ENCODE measurements around the gene PTPN14. TPM values are rescaled to one million over a fixed set of nuclear protein-coding genes. Genes with fewer than 3 reads are reported as not detected.

PTPN14 gene
- total RNA-seq, 1 donor from 2014 or later, result 46.9 TPM

- DNase-seq, result no peak
These were observed 16.9 kb upstream of the PTPN14 start for GRCh38 chr1:214568328-214568727.

GRCh38 chr1:214567481-214567980 lies 16.1 kb upstream of the PTPN14 start:
- no peak for DNase-seq

DNA sequence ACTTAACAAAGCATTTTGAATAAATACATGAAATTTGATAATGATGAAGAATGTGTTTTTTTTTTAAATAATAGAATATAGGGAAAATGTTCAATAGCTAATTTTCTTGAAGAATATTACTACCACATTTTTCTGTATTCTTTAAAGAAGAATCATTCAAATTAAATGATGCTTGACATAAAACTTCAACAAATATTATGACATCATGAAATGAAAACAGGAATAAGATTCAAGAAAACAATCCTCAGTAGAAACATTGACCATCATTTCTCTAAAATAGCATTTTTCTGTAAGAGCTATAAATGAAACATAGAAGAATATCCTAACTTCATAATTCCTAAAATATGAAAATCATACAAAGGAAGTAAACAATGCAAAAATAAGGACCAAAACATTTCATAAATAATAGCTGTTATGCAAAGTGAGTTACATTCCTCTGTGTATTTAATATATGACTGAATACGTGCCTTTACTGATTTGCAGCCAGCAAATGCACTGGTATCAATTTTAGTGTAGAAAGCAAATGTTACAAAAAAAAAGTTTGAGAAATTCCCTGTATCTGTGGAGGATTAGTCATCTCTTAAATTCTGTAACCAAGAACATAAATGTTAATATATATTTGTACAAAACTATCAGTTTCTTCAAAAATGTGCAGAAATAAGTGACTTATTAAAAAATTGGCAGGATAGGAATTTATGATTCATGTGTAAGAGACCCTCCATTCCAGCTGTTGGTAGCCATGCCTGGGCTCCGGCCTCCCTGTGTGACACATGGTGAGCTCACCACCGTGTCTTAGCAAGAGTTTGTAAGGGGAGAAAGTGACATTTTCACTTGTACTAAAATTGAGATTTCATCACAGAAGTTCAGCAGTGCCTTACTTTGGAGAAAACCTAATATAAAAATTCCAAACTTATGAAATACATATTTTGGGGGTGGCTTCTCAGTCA lies 15.0 kb upstream of the PTPN14 start:
- no peak for DNase-seq

DNA sequence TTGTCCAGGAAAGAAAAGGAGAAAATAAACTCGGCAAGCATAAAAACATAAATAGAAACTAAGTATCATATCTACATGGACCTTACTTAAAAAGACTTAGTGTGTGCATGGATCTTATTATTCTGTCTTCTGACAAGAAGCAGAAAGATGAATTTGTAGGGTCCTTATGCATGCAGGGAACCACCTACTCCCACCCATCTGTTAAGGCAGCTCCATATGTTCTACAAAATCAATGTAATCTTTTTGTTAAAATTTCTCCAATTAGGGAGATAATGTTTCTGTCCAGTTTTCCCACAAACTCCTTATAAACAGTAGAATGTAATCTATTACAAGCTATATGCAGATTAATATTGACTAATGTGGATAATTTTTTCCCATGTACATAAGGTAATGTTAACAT lies 13.9 kb upstream of the PTPN14 start:
- DNase-seq, result no peak

- DNase-seq, result no peak
These were observed 12.5 kb upstream of the PTPN14 start for GRCh38 chr1:214563881-214564280.

GRCh38 chr1:214557952-214558735 lies 6.7 kb upstream of the PTPN14 start:
- DNase-seq, result no peak

- no peak for DNase-seq
These were observed 1.8 kb upstream of the PTPN14 start for GRCh38 chr1:214553142-214553710.

GRCh38 chr1:214552174-214552608 lies 789 bp upstream of the PTPN14 start:
- peak; percentile 74 for DNase-seq

DNA sequence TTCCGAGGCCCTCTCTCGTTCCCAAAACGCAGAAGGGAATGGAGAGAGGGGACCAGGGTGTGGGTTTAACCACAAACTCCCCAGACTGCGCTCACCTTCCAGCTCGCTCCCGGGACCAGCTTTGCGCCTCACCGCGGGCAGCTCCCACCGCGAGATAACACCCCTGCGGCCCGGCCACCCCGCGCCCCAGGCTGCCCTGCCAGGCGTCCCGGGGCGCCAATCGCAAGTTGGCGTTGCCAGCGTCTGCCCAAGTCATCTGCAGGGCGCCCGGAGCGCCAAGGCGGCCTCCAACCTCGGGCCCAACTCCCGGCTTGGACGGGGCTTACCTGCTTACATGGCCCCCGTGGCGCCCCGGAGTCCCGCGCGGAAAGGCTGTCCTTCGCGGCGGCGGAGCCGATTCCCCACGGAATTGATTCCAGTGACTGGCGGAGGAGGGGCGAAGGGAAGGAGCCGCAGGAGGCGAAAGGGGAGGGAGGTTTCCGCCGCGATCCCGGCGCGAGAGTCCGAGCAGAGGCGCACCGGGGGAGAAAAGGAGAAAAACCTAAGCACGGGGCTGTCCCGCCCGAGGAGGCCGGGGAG lies 456 bp downstream of the PTPN14 start:
- no peak for DNase-seq

DNA sequence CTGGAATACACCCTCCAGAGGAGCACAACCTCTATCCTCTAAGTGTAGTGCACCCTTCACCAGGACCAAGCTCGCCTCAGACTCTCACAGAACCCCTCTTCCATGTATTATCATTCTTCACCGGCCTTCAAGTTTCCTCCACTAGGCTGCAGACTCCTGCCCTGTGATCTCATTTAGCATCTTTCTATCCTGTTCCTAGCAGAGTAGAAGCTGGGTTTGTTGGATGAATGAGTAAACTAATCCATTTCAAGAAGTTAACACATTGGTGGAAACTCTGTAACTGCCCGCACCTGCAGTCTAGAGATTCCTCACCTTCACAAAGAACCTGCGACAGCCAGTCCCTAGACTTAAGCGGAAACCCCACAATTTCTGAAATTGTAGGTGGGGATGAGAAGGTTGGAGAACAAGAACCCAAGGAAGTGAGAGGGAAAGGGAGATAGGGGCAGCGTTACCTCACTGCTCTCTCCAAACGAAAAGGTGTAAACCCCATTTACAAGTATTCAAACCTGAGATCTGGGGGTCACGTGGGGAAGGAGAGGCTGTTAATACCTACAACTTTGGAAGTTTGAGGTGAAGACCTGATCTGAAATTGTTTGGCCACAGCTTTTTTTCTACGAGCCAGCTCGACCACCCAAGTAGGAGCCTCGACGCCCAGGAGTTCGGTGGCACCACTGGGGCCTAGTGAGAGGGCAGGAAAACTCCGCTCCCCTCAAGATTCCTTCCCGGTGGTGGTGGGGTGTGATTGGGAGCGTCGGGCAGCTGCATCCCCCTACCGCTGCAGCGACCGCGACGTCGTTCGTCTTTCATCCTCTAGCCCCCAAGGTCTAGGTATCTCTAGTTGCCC lies 1.2 kb downstream of the PTPN14 start:
- DNase-seq, result peak; percentile 35

DNA sequence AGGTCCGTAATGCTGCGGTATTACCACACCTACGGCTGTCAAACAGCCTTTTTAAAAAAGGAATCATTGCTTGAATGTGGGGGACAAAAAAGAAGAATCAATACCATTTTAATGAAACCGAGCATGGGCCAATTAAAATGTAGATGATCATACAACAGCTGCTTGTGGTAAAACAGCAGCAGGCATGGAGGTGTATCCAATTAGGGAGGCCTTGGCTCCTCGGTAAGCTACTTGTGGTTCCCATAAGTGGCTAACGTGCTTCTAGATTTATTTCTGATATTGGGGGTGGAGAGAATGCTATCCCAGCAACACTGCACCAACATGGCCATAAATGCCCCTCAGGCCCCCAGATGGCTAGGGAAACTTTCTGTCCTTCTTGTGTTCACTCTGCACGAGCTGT lies 1.8 kb downstream of the PTPN14 start:
- DNase-seq, result no peak

DNA sequence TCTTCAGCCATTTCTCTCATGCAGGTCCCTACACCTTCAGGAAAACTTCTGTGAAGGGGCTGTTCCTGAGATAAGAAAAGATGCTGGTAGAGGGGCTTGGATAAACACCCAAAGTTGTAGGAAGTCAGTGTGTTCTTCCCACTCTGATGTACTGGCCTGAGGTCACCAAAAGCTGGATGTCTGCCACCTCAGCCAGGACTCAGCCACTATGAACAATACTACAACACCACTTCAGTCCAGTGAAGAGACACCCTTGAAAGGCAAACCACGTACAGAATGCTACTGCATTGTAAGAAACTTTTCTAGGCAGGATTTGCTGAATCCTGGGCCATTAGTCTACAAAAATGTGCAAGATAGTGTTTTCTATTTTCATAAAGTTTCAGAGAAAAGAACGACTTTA lies 2.4 kb downstream of the PTPN14 start:
- DNase-seq, result no peak

DNA sequence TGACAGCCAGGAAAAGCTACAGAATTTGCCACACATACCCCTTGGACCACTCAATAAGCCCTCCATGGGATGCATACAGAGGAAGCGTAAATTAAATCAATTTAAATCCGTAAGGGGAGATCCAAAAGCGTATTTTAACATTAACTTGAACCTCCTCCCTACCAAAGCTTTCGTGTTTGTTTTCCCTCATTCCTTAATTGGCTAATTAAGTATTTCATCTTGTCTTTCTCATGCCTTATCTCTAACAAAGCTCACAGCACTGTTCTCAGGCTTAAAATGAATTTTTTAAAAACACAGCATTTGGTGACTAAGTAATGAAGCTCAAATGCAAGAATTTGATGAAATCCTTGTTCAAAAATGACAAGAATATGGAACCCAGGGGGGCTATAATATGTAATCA lies 3.1 kb downstream of the PTPN14 start:
- DNase-seq, result no peak

DNA sequence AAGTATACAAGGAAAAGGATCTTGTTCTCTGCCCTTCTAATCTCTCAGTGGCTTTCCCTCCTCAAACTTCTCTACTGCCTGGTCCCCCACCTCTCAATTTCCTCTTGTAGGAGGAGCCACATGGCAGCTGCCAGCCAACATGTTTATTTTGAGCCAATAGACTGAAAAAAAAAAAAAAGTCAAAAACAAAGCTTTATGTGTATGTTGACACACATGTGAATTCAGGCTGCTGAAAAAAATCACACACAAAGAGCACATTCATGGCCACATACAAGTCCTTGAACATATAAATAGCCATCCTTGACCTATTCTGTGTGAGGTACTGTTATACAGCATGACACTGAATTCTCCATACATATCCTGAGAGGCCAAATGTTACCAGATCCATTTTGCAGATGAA lies 3.7 kb downstream of the PTPN14 start:
- DNase-seq, result no peak

DNA sequence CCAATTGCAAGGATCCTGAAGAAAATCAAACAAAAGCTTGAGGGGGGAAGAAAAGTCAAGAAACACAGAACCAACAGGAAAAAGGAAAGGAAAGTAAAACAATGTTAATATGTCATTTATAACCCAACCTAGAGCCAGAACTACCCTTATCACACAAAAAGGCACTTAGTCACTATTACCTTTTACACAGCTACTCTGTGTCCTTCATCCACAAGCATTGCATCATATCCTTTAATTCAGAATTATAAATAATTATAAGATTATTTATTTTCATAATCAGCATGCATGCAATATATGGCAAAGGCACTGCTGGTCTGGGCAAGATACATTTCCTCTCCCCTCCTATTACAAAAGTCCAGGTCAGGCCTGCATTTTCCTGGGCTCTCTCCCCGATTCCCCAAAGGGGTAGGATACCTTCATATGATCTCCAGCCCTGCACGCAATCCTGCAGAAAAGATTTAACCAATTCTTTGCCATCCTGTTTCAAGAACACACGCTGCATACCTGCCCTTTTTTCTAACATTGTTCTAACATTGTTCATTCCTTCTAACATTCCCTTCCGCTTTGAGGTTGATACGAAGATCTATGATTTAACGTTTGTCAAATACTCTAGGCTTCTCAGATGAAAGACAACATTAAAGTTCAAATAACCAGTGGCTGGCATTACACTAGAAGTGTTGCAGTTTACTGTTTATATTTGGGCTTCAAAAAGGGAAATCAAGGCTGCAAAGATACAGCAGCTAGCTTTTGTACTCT lies 4.3 kb downstream of the PTPN14 start:
- DNase-seq, result no peak

- DNase-seq, result no peak
These were observed 5.3 kb downstream of the PTPN14 start for GRCh38 chr1:214546084-214546483.

DNA sequence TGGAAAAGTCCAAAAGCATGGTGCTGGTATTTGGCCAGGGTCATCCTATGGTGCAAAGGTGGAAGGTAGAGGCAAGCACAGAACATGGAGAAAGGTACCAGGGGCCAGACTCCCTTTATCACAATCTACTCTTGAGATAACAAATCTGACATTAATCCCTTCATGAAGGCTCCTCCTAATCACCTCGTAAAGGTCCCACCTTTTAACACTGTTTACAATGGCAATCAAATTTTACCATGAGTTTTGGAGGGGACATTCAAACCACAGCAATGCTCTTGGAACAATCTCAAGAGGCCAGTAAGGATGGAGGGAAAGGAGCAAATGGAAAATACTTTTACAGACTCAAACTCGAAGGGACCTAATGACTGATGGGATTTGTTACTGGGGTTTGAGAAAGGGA lies 6.1 kb downstream of the PTPN14 start:
- no peak for DNase-seq

GRCh38 chr1:214544791-214545190 lies 6.6 kb downstream of the PTPN14 start:
- no peak for DNase-seq

DNA sequence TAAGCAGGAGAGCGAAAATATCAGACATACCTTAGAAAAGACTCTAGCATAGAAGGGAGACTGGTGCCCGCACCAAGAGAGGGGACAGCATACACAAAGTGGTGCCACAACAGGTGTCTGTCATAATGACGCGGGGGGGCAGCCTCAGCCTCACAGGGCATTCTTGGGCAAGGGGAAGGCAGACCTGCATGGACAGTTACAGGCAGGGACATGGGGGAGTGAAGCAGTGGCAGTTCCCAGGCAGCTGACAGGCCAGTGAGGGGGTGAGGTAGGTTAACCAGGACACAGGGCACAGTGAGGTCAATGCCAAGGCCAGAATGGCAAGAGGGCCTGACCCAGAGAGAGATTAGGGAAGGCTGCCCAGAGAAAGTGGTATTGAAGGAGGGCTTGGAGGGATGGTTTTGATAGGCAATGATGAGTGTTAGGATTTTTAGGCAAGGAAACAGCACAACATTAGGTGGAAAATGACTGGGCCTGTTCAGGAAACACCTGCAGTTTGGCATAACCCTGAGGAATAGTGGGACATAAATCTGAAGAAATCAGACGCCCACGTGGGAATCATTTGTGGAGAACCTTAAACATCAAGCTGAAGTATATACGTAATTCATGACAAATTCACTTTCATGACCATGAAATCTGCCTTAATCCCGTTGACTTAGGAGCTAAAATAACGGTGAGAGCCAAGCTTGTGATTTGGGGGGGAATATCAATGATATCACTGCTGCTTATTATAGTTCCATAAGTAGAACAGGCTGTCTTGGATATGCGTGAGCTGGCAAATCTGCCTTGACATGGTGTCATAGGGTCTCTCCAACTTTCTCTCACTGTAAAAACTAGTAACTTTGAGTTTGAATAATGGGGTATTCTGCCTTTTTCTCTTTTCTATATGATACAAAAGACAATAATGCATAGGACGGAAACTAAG lies 8.9 kb downstream of the PTPN14 start:
- peak; percentile 38 for DNase-seq

DNA sequence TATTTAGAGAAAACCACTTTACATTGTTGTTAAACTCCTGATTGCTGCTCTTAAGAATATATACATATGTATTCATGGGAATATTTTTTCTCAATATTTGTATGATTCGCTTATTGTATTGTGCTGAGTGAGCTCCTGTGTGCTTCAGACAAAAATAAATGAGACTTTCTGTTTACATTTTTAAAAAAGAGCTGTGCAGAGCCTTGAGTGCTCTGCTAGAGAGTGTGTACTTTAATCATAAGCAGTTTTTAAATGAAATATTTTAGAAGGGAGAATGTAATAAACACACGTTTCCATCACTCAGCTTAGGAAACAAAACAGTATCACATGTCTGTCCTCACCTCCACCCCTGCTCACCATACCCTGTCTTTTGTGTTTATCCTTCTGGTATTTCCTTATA lies 9.7 kb downstream of the PTPN14 start:
- DNase-seq, result no peak
